ENCODE data around the gene PRRT1. TPM values are rescaled to one million over a fixed set of nuclear protein-coding genes. Genes with fewer than 3 reads are reported as not detected.

PRRT1 gene
- total RNA-seq, 1 donor from 2014 or later: 2.9 TPM

- H3K4me1 Mint-ChIP-seq (ENCODE audit: low read depth): peaks cover 47% of the 10 kb centered on the region
- H3K9me3 Mint-ChIP-seq (ENCODE audit: low read depth): no peaks in the 10 kb centered on the region
- no peak for TF ChIP-seq CTCF (IDR thresholded peaks at IDR 0.05; ENCODE audit: unreplicated experiment)
- H3K4me3 Mint-ChIP-seq (ENCODE audit: low read depth): no peak overlapping the region
- DNase-seq (ENCODE audit: low spot score, unreplicated experiment): no peak
- H3K27me3 Mint-ChIP-seq: no peaks in the 10 kb centered on the region
- H3K36me3 Mint-ChIP-seq (ENCODE audit: insufficient read depth): peaks cover 26% of the 10 kb centered on the region
- H3K27ac Mint-ChIP-seq: peak overlapping the region; percentile 73
These were observed 21.4 kb upstream of the PRRT1 start for GRCh38 chr6:32173051-32173727.

- Mint-ChIP-seq H3K9me3 (ENCODE audit: low read depth) (no peaks in the 10 kb centered on the region), H3K27me3 (no peaks in the 10 kb centered on the region), H3K27ac (peak overlapping the region; percentile 10), H3K36me3 (ENCODE audit: insufficient read depth) (peaks cover 32% of the 10 kb centered on the region), H3K4me3 (ENCODE audit: low read depth) (no peak overlapping the region), H3K4me1 (ENCODE audit: low read depth) (peaks cover 51% of the 10 kb centered on the region)
- no peak for TF ChIP-seq CTCF (IDR thresholded peaks at IDR 0.05; ENCODE audit: unreplicated experiment)
- DNase-seq (ENCODE audit: low spot score, unreplicated experiment): no peak
These were observed 19.5 kb upstream of the PRRT1 start for GRCh38 chr6:32171234-32171633.

GRCh38 chr6:32170294-32170693 lies 18.6 kb upstream of the PRRT1 start:
- no peak for TF ChIP-seq CTCF (IDR thresholded peaks at IDR 0.05; ENCODE audit: unreplicated experiment)
- no peak overlapping the region for H3K4me3 Mint-ChIP-seq (ENCODE audit: low read depth)
- H3K27me3 Mint-ChIP-seq: no peaks in the 10 kb centered on the region
- peaks cover 36% of the 10 kb centered on the region for H3K36me3 Mint-ChIP-seq (ENCODE audit: insufficient read depth)
- H3K27ac Mint-ChIP-seq: peak overlapping the region; percentile 88
- no peak for DNase-seq (ENCODE audit: low spot score, unreplicated experiment)
- peaks cover 53% of the 10 kb centered on the region for H3K4me1 Mint-ChIP-seq (ENCODE audit: low read depth)
- H3K9me3 Mint-ChIP-seq (ENCODE audit: low read depth): no peaks in the 10 kb centered on the region

- TF ChIP-seq CTCF (IDR thresholded peaks at IDR 0.05; ENCODE audit: unreplicated experiment): peak; percentile 7
- no peak for DNase-seq (ENCODE audit: low spot score, unreplicated experiment)
- Mint-ChIP-seq H3K27ac (peak overlapping the region; percentile 96), H3K9me3 (ENCODE audit: low read depth) (no peaks in the 10 kb centered on the region), H3K27me3 (no peaks in the 10 kb centered on the region), H3K36me3 (ENCODE audit: insufficient read depth) (peaks cover 39% of the 10 kb centered on the region), H3K4me1 (ENCODE audit: low read depth) (peaks cover 45% of the 10 kb centered on the region), H3K4me3 (ENCODE audit: low read depth) (no peak overlapping the region)
These were observed 17.3 kb upstream of the PRRT1 start for GRCh38 chr6:32168807-32169591.

- DNase-seq (ENCODE audit: low spot score, unreplicated experiment): no peak
- H3K27ac Mint-ChIP-seq: peak overlapping the region; percentile 96
- no peaks in the 10 kb centered on the region for H3K9me3 Mint-ChIP-seq (ENCODE audit: low read depth)
- no peaks in the 10 kb centered on the region for H3K27me3 Mint-ChIP-seq
- H3K4me1 Mint-ChIP-seq (ENCODE audit: low read depth): peaks cover 41% of the 10 kb centered on the region
- peak overlapping the region; percentile 41 for H3K4me3 Mint-ChIP-seq (ENCODE audit: low read depth)
- TF ChIP-seq CTCF (IDR thresholded peaks at IDR 0.05; ENCODE audit: unreplicated experiment): no peak
- peaks cover 39% of the 10 kb centered on the region for H3K36me3 Mint-ChIP-seq (ENCODE audit: insufficient read depth)
These were observed 16.6 kb upstream of the PRRT1 start for GRCh38 chr6:32168350-32168749.
